Gastroesophageal sphincter (tissue), 4 donors: Measurements from ENCODE around the gene PTPRK. TPM values are rescaled to one million over a fixed set of nuclear protein-coding genes. Genes with fewer than 3 reads are reported as not detected.

Experiments used
- ATAC-seq: fragments of 150-250 bp; one replicate; pipeline ENCODE4 v1.9.1; 2016; ENCODE audit warnings: mild to moderate bottlenecking, moderate library complexity
- H3K27ac ChIP-seq, 4 donors: fragments of 200-600 bp; sonication (generic) in 3 of 4; 1 replicate in 3 of 4; 2 replicates in 1 of 4; pipeline ENCODE4 v1.5.1; 2016 to 2019
- H3K27me3 ChIP-seq: fragments of 200-600 bp; sonication (generic); one replicate; pipeline ENCODE4 v1.5.1; 2019
- H3K36me3 ChIP-seq, 2 donors: fragments of 200-600 bp; sonication (generic); one replicate each; pipeline ENCODE4 v1.5.1; 2019; ENCODE audit warnings: control low read depth in 1 of 2
- H3K4me1 ChIP-seq, 3 donors: fragments of 200-600 bp; sonication (generic); 1 replicate in 2 of 3; 2 replicates in 1 of 3; pipeline ENCODE4 v1.5.1; 2016 to 2019; ENCODE audit warnings: control low read depth in 2 of 3
- H3K4me3 ChIP-seq, 2 donors: fragments of 200-600 bp; sonication (generic); one replicate each; pipeline ENCODE4 v1.5.1; 2019; ENCODE audit warnings: mild to moderate bottlenecking in 1 of 2, moderate library complexity in 1 of 2
- H3K9me3 ChIP-seq, 3 donors: fragments of 200-600 bp; sonication (generic); one replicate each; pipeline ENCODE4 v1.5.1; 2017 to 2019; ENCODE audit warnings: control low read depth in 2 of 3
- EP300 ChIP-seq: sonication (generic); formaldehyde crosslinking; IDR thresholded peaks from one replicate; pipeline ENCODE4 v1.6.1; 2017; ENCODE audit warnings: antibody characterized with exemption, mild to moderate bottlenecking
- POLR2A ChIP-seq, 2 donors: fragments of 450-650 bp; IDR thresholded peaks; one replicate each; pipeline ENCODE4 v1.6.1; 2017; ENCODE audit warnings: antibody characterized with exemption in 2 of 2, mild to moderate bottlenecking in 2 of 2, moderate library complexity in 1 of 2
- POLR2AphosphoS5 ChIP-seq: sonication (generic); formaldehyde crosslinking; IDR thresholded peaks from one replicate; pipeline ENCODE4 v1.6.1; 2017; ENCODE audit warnings: antibody characterized with exemption
- WGBS, 2 donors: methylation state at CpG; one replicate each; pipeline ENCODE4 v1.1.5; 2018; ENCODE audit warnings: low coverage in 1 of 2; 5-methylcytosine and 5-hydroxymethylcytosine counted together
- total RNA-seq, 4 donors: library from RNA; depleted of rRNA; stranded (reverse); fragments of >200 nt; gene quantifications; one replicate each; pipeline ENCODE4 v1.1.0, GENCODE V29; 2016
- TF ChIP-seq, protein P1 (sequence below), 4 experiments: fragments of 200-600 bp in 2 of 4; fragments of 450-650 bp in 2 of 4; sonication (generic) in 1 of 4; IDR thresholded peaks; one replicate each; pipeline ENCODE4 v1.5.1; 2017 to 2019; ENCODE audit warnings: antibody characterized with exemption in 4 of 4, mild to moderate bottlenecking in 2 of 4, moderate library complexity in 2 of 4

PTPRK gene
- total RNA-seq, 4 donors from 2014 or later, result 42.0 to 47.6 (median 45.8) TPM

- no peaks in the 10 kb centered on the region for H3K36me3 ChIP-seq
- no peak overlapping the region for H3K4me3 ChIP-seq
- TF ChIP-seq POLR2AphosphoS5 (no peak), POLR2A (IDR thresholded peaks at IDR 0.05) (no peak), EP300 (no peak)
- TF ChIP-seq, protein P1, sequence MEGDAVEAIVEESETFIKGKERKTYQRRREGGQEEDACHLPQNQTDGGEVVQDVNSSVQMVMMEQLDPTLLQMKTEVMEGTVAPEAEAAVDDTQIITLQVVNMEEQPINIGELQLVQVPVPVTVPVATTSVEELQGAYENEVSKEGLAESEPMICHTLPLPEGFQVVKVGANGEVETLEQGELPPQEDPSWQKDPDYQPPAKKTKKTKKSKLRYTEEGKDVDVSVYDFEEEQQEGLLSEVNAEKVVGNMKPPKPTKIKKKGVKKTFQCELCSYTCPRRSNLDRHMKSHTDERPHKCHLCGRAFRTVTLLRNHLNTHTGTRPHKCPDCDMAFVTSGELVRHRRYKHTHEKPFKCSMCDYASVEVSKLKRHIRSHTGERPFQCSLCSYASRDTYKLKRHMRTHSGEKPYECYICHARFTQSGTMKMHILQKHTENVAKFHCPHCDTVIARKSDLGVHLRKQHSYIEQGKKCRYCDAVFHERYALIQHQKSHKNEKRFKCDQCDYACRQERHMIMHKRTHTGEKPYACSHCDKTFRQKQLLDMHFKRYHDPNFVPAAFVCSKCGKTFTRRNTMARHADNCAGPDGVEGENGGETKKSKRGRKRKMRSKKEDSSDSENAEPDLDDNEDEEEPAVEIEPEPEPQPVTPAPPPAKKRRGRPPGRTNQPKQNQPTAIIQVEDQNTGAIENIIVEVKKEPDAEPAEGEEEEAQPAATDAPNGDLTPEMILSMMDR (IDR thresholded peaks at IDR 0.05), result no peak
- no peaks in the 10 kb centered on the region for H3K9me3 ChIP-seq
- H3K27me3 ChIP-seq, result no peaks in the 10 kb centered on the region
- no peak overlapping the region for H3K27ac ChIP-seq
- H3K4me1 ChIP-seq, result peaks cover 4 to 64% (median 4%) of the 10 kb centered on the region in 3 donors
- ATAC-seq, result no peak
These were observed 20.4 kb downstream of the PTPRK start for GRCh38 chr6:128500014-128500413.

DNA sequence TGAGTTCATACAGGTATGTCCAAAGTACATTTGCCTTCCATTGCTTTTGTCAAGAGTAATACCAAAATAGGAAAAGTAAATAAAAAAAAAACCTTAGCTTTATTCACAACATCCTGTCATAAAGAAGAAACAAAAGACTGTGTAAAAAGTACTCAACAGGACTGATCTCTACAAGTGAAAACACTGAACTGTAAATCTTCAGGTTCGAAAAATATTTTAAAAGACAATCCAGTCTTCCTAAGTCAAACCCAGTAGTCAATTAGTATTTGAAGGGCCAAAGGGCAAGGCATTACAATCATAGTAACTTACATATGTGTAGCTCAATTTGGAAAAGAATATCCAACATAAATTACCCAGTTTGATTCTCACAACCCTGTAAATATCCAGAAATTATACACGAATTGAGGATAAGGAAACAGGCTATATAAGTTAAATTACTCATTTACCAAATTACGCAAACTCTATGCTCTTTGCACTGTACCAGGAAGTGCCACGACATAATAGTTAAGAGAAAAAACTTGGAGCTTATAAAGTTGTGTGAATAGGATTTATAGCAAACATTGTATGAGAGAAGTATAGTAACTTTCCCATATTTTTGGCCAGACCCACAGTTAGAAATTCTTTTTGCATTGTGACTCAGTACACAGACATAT is 21.2 kb downstream of the PTPRK start:
- H3K27ac ChIP-seq, result no peak overlapping the region
- no peaks in the 10 kb centered on the region for H3K27me3 ChIP-seq
- H3K36me3 ChIP-seq, result no peaks in the 10 kb centered on the region
- no peaks in the 10 kb centered on the region for H3K9me3 ChIP-seq
- H3K4me3 ChIP-seq, result no peak overlapping the region
- no peak for TF ChIP-seq POLR2AphosphoS5
- ATAC-seq, result no peak
- peaks cover 1 to 63% (median 4%) of the 10 kb centered on the region in 3 donors for H3K4me1 ChIP-seq
- WGBS, 2 donors, result 71 to 77% methylated on average over 4 of the region's 4 CpGs

DNA sequence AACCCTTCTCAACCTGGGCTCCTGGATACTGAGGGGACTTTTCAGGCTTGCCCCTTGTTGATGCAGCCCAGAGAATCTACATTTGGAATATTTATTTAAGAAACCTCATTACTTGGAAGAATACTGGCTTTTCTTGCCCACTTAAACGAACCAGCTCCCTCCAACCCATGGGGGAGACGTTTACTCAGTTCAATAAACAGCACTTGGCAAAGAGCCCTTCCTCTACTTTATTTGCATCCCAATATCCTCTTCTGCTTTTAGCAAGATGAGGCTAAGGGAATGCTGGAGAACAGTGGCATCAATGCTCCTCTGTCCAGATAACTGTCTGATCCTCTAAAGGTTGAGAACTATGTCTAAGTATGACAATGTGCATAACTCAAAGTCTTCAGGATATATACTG is 22.2 kb downstream of the PTPRK start:
- H3K27me3 ChIP-seq, result no peaks in the 10 kb centered on the region
- WGBS, 2 donors, result 7 to 46% methylated on average over 2 of the region's 2 CpGs
- H3K27ac ChIP-seq, result no peak overlapping the region
- no peak overlapping the region for H3K4me3 ChIP-seq
- no peaks in the 10 kb centered on the region for H3K9me3 ChIP-seq
- H3K4me1 ChIP-seq, result peaks cover 0 to 64% (median 4%) of the 10 kb centered on the region in 3 donors
- ATAC-seq, result no peak
- no peak for TF ChIP-seq POLR2A (IDR thresholded peaks at IDR 0.05)
- no peak for TF ChIP-seq EP300
- TF ChIP-seq, protein P1 (IDR thresholded peaks at IDR 0.05), result no peak
- TF ChIP-seq POLR2AphosphoS5, result no peak
- no peaks in the 10 kb centered on the region for H3K36me3 ChIP-seq

DNA sequence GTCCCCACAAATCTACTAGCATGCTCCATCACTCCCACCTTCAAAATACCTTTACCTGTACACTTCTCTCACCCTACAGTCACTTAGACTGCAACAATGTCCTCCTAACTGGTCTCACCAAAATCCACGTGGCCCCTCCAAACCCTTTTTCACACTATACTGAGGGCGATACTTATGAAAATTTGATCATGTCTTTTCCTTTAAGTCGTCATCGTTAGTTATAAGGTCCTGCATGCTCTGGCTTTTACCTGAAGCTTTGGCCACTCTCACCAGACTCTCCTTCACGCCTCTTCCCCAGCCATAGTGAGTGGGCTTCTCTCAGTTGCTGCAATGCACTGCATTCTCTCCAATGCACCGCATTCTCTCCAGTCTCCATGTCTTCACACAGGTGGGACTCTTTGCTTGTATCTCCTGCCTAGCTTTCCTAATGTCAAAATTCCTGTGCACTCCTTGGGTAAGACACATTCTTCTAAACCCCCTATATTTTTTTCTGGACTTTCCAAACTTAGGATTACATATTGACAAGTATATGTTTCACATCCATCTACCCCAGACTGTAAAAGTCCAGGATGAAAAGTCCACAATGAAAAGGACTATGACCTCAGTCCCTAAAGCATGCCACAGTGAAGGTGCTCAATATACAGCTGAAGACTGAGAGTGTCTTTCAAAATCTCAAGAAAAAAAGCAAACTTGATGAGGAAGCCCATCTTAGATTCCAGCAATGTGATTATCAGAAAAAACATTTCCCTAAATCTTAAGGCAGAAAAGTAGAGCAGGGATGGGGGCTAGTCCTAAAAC is 24.7 kb downstream of the PTPRK start:
- no peak for TF ChIP-seq EP300
- no peak for TF ChIP-seq POLR2A (IDR thresholded peaks at IDR 0.05)
- no peak for TF ChIP-seq POLR2AphosphoS5
- TF ChIP-seq, protein P1 (IDR thresholded peaks at IDR 0.05), result no peak
- H3K4me1 ChIP-seq, result peaks cover 0 to 77% (median 9%) of the 10 kb centered on the region in 3 donors

DNA sequence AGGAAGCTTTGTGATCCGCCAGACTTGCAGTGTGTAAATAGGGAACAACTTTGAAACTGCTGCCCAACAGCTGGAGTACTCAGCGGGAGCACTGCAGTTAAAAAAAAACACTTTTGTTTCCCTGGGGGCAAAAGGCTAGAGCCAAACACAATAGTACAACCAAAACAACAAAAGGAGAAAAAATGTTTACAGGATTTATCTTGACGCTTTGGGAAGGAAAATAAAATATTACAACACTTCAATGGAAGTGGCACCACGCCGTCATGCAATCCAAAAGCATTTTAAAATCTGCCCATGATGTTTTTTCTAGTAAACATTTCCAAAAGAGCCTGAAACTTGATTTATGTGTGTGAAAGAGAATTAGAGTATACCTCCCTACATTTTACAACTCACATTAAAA is 26.0 kb downstream of the PTPRK start:
- Histone ChIP-seq H3K27ac (no peak overlapping the region), H3K36me3 (no peaks in the 10 kb centered on the region), H3K4me3 (no peak overlapping the region), H3K9me3 (no peaks in the 10 kb centered on the region), H3K27me3 (no peaks in the 10 kb centered on the region), H3K4me1 (peaks cover 0 to 77% (median 10%) of the 10 kb centered on the region in 3 donors)
- no peak for TF ChIP-seq POLR2A (IDR thresholded peaks at IDR 0.05)
- no peak for TF ChIP-seq POLR2AphosphoS5
- TF ChIP-seq, protein P1 (IDR thresholded peaks at IDR 0.05), result no peak
- TF ChIP-seq EP300, result no peak
- no peak for ATAC-seq
- WGBS, 2 donors, result 58 to 73% methylated on average over 5 of the region's 5 CpGs

More for the DNA sequence above, 24.7 kb downstream of the PTPRK start:
- ATAC-seq, result no peak
- H3K4me3 ChIP-seq, result no peak overlapping the region
- no peaks in the 10 kb centered on the region for H3K9me3 ChIP-seq
- 95 to 100% methylated on average over 1 to 6 of the region's 6 CpGs for WGBS, 2 donors
- no peaks in the 10 kb centered on the region for H3K27me3 ChIP-seq
- no peaks in the 10 kb centered on the region for H3K36me3 ChIP-seq
- no peak overlapping the region for H3K27ac ChIP-seq
